Activated CD4-positive, alpha-beta T cell treated with anti-CD3 and anti-CD28 coated beads for 36 hours (primary cell): Measurements from ENCODE around the gene AMIGO2. TPM values are rescaled to one million over a fixed set of nuclear protein-coding genes. Genes with fewer than 3 reads are reported as not detected.
"Not testable (repeated sequence)": the region's sequence is repeated elsewhere in the genome, so short reads cannot be mapped to it uniquely, and the experiment has no call there.

Experiments
- ATAC-seq: fragments of 200-7000 bp; cut with Tn5 transposase; one replicate; pipeline ENCODE4 v1.10.0; 2021; ENCODE audit warnings: mild to moderate bottlenecking, moderate library complexity
- CTCF ChIA-PET: fragments of 350-600 bp; sonication (Branson Sonifier 250); formaldehyde crosslinking; loops from one replicate; lab custom pipeline; 2021; ENCODE audit warnings: antibody characterized with exemption; lab: Charles Lee
- POLR2A ChIA-PET: fragments of 350-600 bp; sonication (Branson Sonifier 250); formaldehyde crosslinking; loops from one replicate; lab custom pipeline; 2021; ENCODE audit warnings: antibody characterized with exemption, inconsistent platforms; lab: Charles Lee
- DNase-seq: peaks from one replicate; pipeline ENCODE4 v3.0.0-alpha.2; 2020
- H3K27ac Mint-ChIP-seq: one replicate; pipeline ENCODE4 v1.8.0; 2021; ENCODE audit warnings: mixed read lengths
- H3K27me3 Mint-ChIP-seq: one replicate; pipeline ENCODE4 v1.8.0; 2021; ENCODE audit warnings: mixed read lengths
- H3K36me3 Mint-ChIP-seq: one replicate; pipeline ENCODE4 v1.8.0; 2021; ENCODE audit warnings: low read depth, mixed read lengths
- H3K4me1 Mint-ChIP-seq: one replicate; pipeline ENCODE4 v1.8.0; 2021; ENCODE audit warnings: mixed read lengths
- H3K4me3 Mint-ChIP-seq: one replicate; pipeline ENCODE4 v1.8.0; 2021; ENCODE audit warnings: mild to moderate bottlenecking, moderate library complexity, mixed read lengths
- H3K9me3 Mint-ChIP-seq: one replicate; pipeline ENCODE4 v1.8.0; 2021; ENCODE audit warnings: low read depth, mixed read lengths
- intact Hi-C, 2 experiments: fragments of 100-400 bp; cut with DNase I in 1 of 2; cut with micrococcal nuclease in 1 of 2; formaldehyde crosslinking; loops; one replicate each; pipeline versions ENCODE4 v1.14.2 to v1.15.1; 2022 to 2024; cut with DNase I, micrococcal nuclease
- total RNA-seq, 2 experiments: library from RNA; stranded (reverse); gene quantifications; one replicate each; pipeline ENCODE4 v1.2.3, GENCODE V29; 2021

Gene AMIGO2
- total RNA-seq, 2 experiments from 2014 or later = 15.1 to 17.1 TPM

GRCh38 chr12:47056944-47057343, 22.8 kb downstream of the AMIGO2 start:
- DNase-seq, ATAC-seq, H3K9me3 Mint-ChIP-seq, POLR2A ChIA-PET, H3K4me1 Mint-ChIP-seq, H3K27ac Mint-ChIP-seq, H3K27me3 Mint-ChIP-seq, H3K36me3 Mint-ChIP-seq, intact Hi-C loops, H3K4me3 Mint-ChIP-seq: not testable (repeated sequence)
- CTCF ChIA-PET = interaction anchor here (0.6 kb wide), 1 partner anchor 933 kb away, joined by 3 read pairs; no protein-coding TSS in a partner anchor

- H3K27me3 Mint-ChIP-seq, H3K27ac Mint-ChIP-seq, H3K4me1 Mint-ChIP-seq, DNase-seq, H3K4me3 Mint-ChIP-seq, CTCF ChIA-PET, ATAC-seq, POLR2A ChIA-PET, intact Hi-C loops, H3K36me3 Mint-ChIP-seq: not testable (repeated sequence)
- H3K9me3 Mint-ChIP-seq = peaks cover 14% of the 10 kb centered on the region
Measured at GRCh38 chr12:47055856-47056255, 23.9 kb downstream of the AMIGO2 start.

GRCh38 chr12:47054659-47055058, 25.1 kb downstream of the AMIGO2 start:
- no peaks in the 10 kb centered on the region for H3K4me1 Mint-ChIP-seq
- H3K36me3 Mint-ChIP-seq = peaks cover 2% of the 10 kb centered on the region
- ATAC-seq (no peak), DNase-seq (no peak)
- peaks cover 17% of the 10 kb centered on the region for H3K9me3 Mint-ChIP-seq
- POLR2A ChIA-PET = no interaction called here
- H3K4me3 Mint-ChIP-seq = no peak overlapping the region
- CTCF ChIA-PET = interaction anchor here (0.8 to 2.5 kb wide), 4 partner anchors 10 to 22 kb away, joined by 3 to 11 read pairs (median 3); no protein-coding TSS in a partner anchor
- no peaks in the 10 kb centered on the region for H3K27me3 Mint-ChIP-seq
- H3K27ac Mint-ChIP-seq = no peak overlapping the region
- intact Hi-C loops = no loop called here

- H3K27me3 Mint-ChIP-seq = no peaks in the 10 kb centered on the region
- POLR2A ChIA-PET = interaction anchor here (0.6 kb wide), 1 partner anchor 857 kb away, joined by 3 read pairs; no protein-coding TSS in a partner anchor
- H3K4me3 Mint-ChIP-seq = no peak overlapping the region
Measured at GRCh38 chr12:47053961-47054360, 25.8 kb downstream of the AMIGO2 start.

GRCh38 chr12:47052274-47052673, 27.5 kb downstream of the AMIGO2 start:
- no peaks in the 10 kb centered on the region for H3K27me3 Mint-ChIP-seq
- CTCF ChIA-PET = interaction anchor here (0.7 to 2.5 kb wide), 3 partner anchors 10 to 32 kb away, joined by 3 to 11 read pairs (median 5); no protein-coding TSS in a partner anchor
- intact Hi-C loops = no loop called here

More at GRCh38 chr12:47053961-47054360, 25.8 kb downstream of the AMIGO2 start:
- Mint-ChIP-seq H3K4me1 (no peaks in the 10 kb centered on the region), H3K36me3 (peaks cover 2% of the 10 kb centered on the region), H3K9me3 (peaks cover 17% of the 10 kb centered on the region), H3K27ac (no peak overlapping the region)
- DNase-seq = no peak
- CTCF ChIA-PET = interaction anchor here (0.5 to 2.5 kb wide), 5 partner anchors 17 to 617 kb away, joined by 3 to 11 read pairs (median 3); no protein-coding TSS in a partner anchor
- ATAC-seq = no peak
- intact Hi-C loops = no loop called here

GRCh38 chr12:47051291-47051690, 28.5 kb downstream of the AMIGO2 start:
- H3K4me3 Mint-ChIP-seq, ATAC-seq, POLR2A ChIA-PET, H3K36me3 Mint-ChIP-seq, intact Hi-C loops, DNase-seq, H3K27ac Mint-ChIP-seq, CTCF ChIA-PET, H3K27me3 Mint-ChIP-seq, H3K4me1 Mint-ChIP-seq: not testable (repeated sequence)
- H3K9me3 Mint-ChIP-seq = peaks cover 12% of the 10 kb centered on the region

More at GRCh38 chr12:47052274-47052673, 27.5 kb downstream of the AMIGO2 start:
- peaks cover 17% of the 10 kb centered on the region for H3K9me3 Mint-ChIP-seq
- H3K4me3 Mint-ChIP-seq = no peak overlapping the region
- POLR2A ChIA-PET = no interaction called here
- ATAC-seq (no peak), DNase-seq (no peak)
- no peak overlapping the region for H3K27ac Mint-ChIP-seq
- no peaks in the 10 kb centered on the region for H3K4me1 Mint-ChIP-seq
- peaks cover 2% of the 10 kb centered on the region for H3K36me3 Mint-ChIP-seq

- no peak for DNase-seq
- peaks cover 2% of the 10 kb centered on the region for H3K27me3 Mint-ChIP-seq
- ATAC-seq = no peak
- H3K36me3 Mint-ChIP-seq = no peaks in the 10 kb centered on the region
- POLR2A ChIA-PET = no interaction called here
- no peaks in the 10 kb centered on the region for H3K4me1 Mint-ChIP-seq
- H3K9me3 Mint-ChIP-seq = peaks cover 10% of the 10 kb centered on the region
- intact Hi-C loops = no loop called here
- H3K27ac Mint-ChIP-seq = no peak overlapping the region
- no peak overlapping the region for H3K4me3 Mint-ChIP-seq
- CTCF ChIA-PET = no interaction called here
Measured at GRCh38 chr12:47048541-47048940, 31.2 kb downstream of the AMIGO2 start.

GRCh38 chr12:47041327-47041726, 38.4 kb downstream of the AMIGO2 start:
- H3K4me3 Mint-ChIP-seq = no peak overlapping the region
- ATAC-seq (no peak), DNase-seq (no peak)
- ChIA-PET POLR2A (no interaction called here), CTCF (interaction anchor here (2.7 kb wide), 1 partner anchor 9 kb away, joined by 14 read pairs; no protein-coding TSS in a partner anchor)
- H3K9me3 Mint-ChIP-seq = no peaks in the 10 kb centered on the region
- no peak overlapping the region for H3K27ac Mint-ChIP-seq
- peaks cover 2% of the 10 kb centered on the region for H3K27me3 Mint-ChIP-seq
- H3K4me1 Mint-ChIP-seq = peaks cover 5% of the 10 kb centered on the region
- H3K36me3 Mint-ChIP-seq = no peaks in the 10 kb centered on the region
- intact Hi-C loops = no loop called here

- intact Hi-C loops = loop anchor here (10.0 kb wide), 2 partner anchors 615 to 735 kb away; partner anchors contain the start of gene SLC48A1 (in 1 of the 2)
- DNase-seq (no peak), ATAC-seq (no peak)
- Mint-ChIP-seq H3K9me3 (no peaks in the 10 kb centered on the region), H3K4me3 (no peak overlapping the region), H3K36me3 (no peaks in the 10 kb centered on the region), H3K27me3 (no peaks in the 10 kb centered on the region), H3K4me1 (peaks cover 14% of the 10 kb centered on the region), H3K27ac (no peak overlapping the region)
- ChIA-PET POLR2A (no interaction called here), CTCF (interaction anchor here (0.9 kb wide), 1 partner anchor 32 kb away, joined by 3 read pairs; no protein-coding TSS in a partner anchor)
Measured at GRCh38 chr12:47039756-47040155, 40.0 kb downstream of the AMIGO2 start.

- no peaks in the 10 kb centered on the region for H3K36me3 Mint-ChIP-seq
- intact Hi-C loops = loop anchor here (10.0 kb wide), 2 partner anchors 616 to 736 kb away; partner anchors contain the start of gene SLC48A1 (in 1 of the 2)
- DNase-seq (no peak), ATAC-seq (no peak)
- POLR2A ChIA-PET = no interaction called here
- CTCF ChIA-PET = interaction anchor here (0.7 to 1.6 kb wide), 2 partner anchors 17 to 41 kb away, joined by 3 to 4 read pairs; partner anchors contain the start of gene AMIGO2
- no peaks in the 10 kb centered on the region for H3K9me3 Mint-ChIP-seq
- no peak overlapping the region for H3K27ac Mint-ChIP-seq
- H3K4me3 Mint-ChIP-seq = no peak overlapping the region
- H3K4me1 Mint-ChIP-seq = peaks cover 20% of the 10 kb centered on the region
- H3K27me3 Mint-ChIP-seq = no peaks in the 10 kb centered on the region
Measured at GRCh38 chr12:47039079-47039478, 40.7 kb downstream of the AMIGO2 start.

GRCh38 chr12:47038270-47038748, 41.5 kb downstream of the AMIGO2 start:
- H3K27ac Mint-ChIP-seq = no peak overlapping the region
- DNase-seq (no peak), ATAC-seq (no peak)
- CTCF ChIA-PET = interaction anchor here (1.6 to 1.7 kb wide), 2 partner anchors 16 to 87 kb away, joined by 3 to 4 read pairs; no protein-coding TSS in a partner anchor
- no peaks in the 10 kb centered on the region for H3K9me3 Mint-ChIP-seq
- POLR2A ChIA-PET = no interaction called here
- no peaks in the 10 kb centered on the region for H3K36me3 Mint-ChIP-seq
- intact Hi-C loops = loop anchor here (10.0 kb wide), 2 partner anchors 616 to 736 kb away; partner anchors contain the start of gene SLC48A1 (in 1 of the 2)
- no peaks in the 10 kb centered on the region for H3K27me3 Mint-ChIP-seq
- H3K4me1 Mint-ChIP-seq = peaks cover 27% of the 10 kb centered on the region
- no peak overlapping the region for H3K4me3 Mint-ChIP-seq
